NCI-H2171 treated with DMSO at 0.1 percent for 48 hours (cell line): ENCODE measurements around the gene JMJD1C.
A peak's percentile ranks its signal among the peaks of the same experiment; 100 is the strongest.

Source experiments
- DNase-seq: peaks from one replicate; lab custom pipeline; 2025; lab: John Stamatoyannopoulos, UW

JMJD1C gene

GRCh38 chr10:63128443-63128842 is 337.3 kb downstream of the JMJD1C start:
- no peak for DNase-seq

GRCh38 chr10:63125459-63125858 is 340.3 kb downstream of the JMJD1C start:
- DNase-seq: peak; percentile 24

DNA sequence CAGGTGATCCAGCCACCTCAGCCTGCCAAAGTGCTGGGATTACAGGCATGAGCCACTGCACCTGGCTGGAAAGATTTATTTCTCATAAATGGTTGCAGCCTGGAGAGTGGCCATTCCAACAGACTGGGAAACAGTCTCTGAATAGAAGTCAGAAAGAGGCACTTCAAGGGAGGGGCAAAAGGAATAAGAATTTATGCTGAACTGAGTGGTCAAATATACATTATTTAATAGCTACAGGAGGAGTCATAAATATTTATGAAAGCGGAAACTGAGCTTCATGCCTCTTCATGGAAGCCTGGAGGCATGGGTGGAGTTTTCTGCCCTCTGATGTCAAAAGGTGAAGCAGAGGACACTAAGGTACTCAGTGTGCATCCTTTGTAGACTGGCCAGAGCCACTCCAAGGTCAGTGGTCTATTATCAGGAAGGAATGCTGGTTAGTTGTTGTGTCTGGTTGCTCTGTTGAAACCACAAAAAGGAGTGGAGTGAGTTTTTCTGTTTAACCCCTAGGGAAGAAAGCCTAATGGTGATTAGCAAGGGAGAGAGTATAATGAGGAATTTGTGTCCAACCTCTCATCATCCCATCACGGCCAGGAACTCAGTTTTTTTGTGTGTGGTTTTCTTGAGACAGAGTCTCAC is 341.9 kb downstream of the JMJD1C start:
- no peak for DNase-seq

GRCh38 chr10:63120554-63120953 is 345.2 kb downstream of the JMJD1C start:
- DNase-seq: peak; percentile 96

DNA sequence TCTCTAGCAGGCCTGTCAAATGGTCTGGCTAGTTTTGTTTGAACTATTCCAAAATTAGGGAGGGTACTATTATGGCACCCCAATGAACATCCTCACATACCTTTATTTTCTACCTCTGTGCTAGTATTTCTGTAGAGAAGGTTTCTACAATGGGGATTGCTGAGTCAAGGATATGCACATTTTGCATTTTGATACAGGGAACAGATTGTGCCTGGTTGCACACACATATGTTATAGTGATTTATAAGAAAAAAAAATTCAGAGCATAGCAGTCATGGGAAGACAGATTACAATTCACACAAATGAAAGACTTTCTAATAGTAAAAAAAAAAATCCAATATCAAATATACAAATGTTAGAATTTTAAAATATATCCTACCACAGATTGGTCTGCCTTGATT is 346.7 kb downstream of the JMJD1C start:
- peak; percentile 37 for DNase-seq
